Astrocyte of the cerebellum (primary cell): Measurements from ENCODE around the gene GABPA.

Experiments used
- DNase-seq: peaks from one replicate; pipeline ENCODE4 v3.0.0-alpha.2; 2011; ENCODE audit warnings: low read depth
- H3K4me3 ChIP-seq: 2 replicates; pipeline ENCODE4 v1.5.1; 2011; ENCODE audit warnings: mild to moderate bottlenecking, low read depth, low read length, moderate library complexity
- CTCF ChIP-seq: IDR thresholded peaks from 2 replicates; pipeline ENCODE4 v1.5.1; 2012; ENCODE audit warnings: low read length, low read depth, moderate library complexity, mild to moderate bottlenecking; ENCODE audit errors: missing control alignments
- in situ Hi-C: cut with HindIII; loops from 2 replicates; pipeline ENCODE4 v1.10.0; 2017; ENCODE audit warnings: low sequenced_read_pairs

GABPA gene

GRCh38 chr21:25757531-25757930 is 22.8 kb downstream of the GABPA start:
- DNase-seq: no peak
- in situ Hi-C loops: no loop called here
- no peak overlapping the region for H3K4me3 ChIP-seq
- TF ChIP-seq CTCF: no peak

- in situ Hi-C loops: no loop called here
- no peak for DNase-seq
- no peak for TF ChIP-seq CTCF
- no peak overlapping the region for H3K4me3 ChIP-seq
Measured at GRCh38 chr21:25759573-25759972, 24.8 kb downstream of the GABPA start.

DNA sequence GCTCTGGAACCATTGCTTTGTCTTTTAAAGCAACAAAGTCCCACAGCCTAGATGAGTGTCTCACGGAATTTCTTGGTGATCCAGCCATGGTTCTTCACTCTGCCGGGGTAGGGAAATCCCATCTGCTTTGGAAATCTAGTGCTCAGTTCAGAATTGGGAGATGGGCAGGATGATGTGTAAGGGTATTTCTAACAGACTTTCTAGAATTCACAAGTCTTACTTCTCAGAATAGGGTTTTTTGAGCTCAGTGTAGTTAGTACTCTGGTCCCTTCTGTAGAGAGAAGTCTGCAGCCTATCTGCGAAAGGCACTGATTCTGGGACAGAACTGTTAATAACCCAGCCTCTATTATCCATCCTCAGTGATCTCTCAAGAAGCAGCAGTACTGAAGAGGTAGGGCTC is 25.3 kb downstream of the GABPA start:
- DNase-seq: no peak
- no peak for TF ChIP-seq CTCF
- H3K4me3 ChIP-seq: no peak overlapping the region
- in situ Hi-C loops: no loop called here

DNA sequence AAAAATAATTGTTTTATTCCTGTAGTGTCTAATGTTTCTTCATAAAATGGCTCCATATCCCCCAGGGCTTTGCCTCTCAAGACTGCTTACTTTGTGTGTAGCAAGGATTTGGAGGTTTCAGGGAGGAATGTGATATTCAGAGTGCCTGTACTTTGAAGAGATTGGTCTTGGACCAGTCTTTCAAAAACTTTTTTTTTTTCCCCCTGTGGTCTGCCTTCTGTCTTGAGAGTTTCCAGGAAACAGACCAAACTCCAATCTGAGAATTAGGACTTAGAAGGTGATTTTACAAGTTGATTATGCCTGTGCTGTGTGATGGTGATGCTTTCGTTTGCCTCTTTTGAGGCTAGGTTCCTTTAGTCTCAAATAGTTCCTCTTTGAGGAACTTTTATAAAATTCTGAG is 25.9 kb downstream of the GABPA start:
- no peak overlapping the region for H3K4me3 ChIP-seq
- TF ChIP-seq CTCF: no peak
- DNase-seq: no peak
- in situ Hi-C loops: no loop called here

GRCh38 chr21:25764065-25764464 is 29.3 kb downstream of the GABPA start:
- DNase-seq: no peak

GRCh38 chr21:25767921-25768320 is 33.1 kb downstream of the GABPA start:
- H3K4me3 ChIP-seq: no peak overlapping the region
- DNase-seq: no peak
- no peak for TF ChIP-seq CTCF
- in situ Hi-C loops: no loop called here

More at GRCh38 chr21:25764065-25764464, 29.3 kb downstream of the GABPA start:
- TF ChIP-seq CTCF: no peak
- no peak overlapping the region for H3K4me3 ChIP-seq
- in situ Hi-C loops: no loop called here

DNA sequence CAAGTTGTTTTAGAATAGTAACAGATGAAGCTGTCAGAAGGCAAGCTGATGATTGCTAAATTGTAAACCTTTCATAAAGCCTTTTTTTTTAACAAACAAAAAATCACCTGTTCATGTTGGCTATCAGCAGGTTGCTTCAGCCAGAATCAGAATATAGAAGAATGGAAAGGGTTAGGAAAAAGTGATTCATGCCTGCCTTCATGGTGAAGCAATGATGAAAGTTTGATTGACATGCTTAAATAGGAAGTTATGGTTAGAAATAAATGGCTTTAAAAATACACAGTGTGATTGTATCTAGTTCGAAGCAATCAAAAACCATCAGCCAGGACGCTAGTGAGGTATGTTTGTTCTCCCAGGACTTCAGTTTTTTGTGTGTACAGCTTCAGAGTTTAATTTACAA is 37.9 kb downstream of the GABPA start:
- TF ChIP-seq CTCF: no peak
- no peak overlapping the region for H3K4me3 ChIP-seq
- DNase-seq: no peak
- in situ Hi-C loops: no loop called here
